Vagina (tissue), 2 donors: ENCODE data around the gene KCNG1.

ENCODE experiments used
- POLR2A ChIP-seq, 2 donors: fragments of 450-650 bp; IDR thresholded peaks; one replicate each; pipeline ENCODE4 v1.6.1; 2017; ENCODE audit warnings: antibody characterized with exemption in 2 of 2, mild to moderate bottlenecking in 2 of 2, moderate library complexity in 2 of 2
- POLR2AphosphoS5 ChIP-seq, 2 donors: sonication (generic); formaldehyde crosslinking; IDR thresholded peaks; one replicate each; pipeline ENCODE4 v1.9.0; 2017; ENCODE audit warnings: antibody characterized with exemption in 2 of 2, mild to moderate bottlenecking in 2 of 2, low read depth in 1 of 2; ENCODE audit not compliant: insufficient read depth in 1 of 2
- TF ChIP-seq, protein P1 (sequence below), 3 experiments: fragments of 450-650 bp in 2 of 3; fragments of 200-600 bp in 1 of 3; sonication (generic) in 1 of 3; IDR thresholded peaks; one replicate each; pipeline ENCODE4 v1.5.1; 2017 to 2019; ENCODE audit warnings: antibody characterized with exemption in 3 of 3, mild to moderate bottlenecking in 2 of 3, moderate library complexity in 2 of 3

- no peak for TF ChIP-seq POLR2A (IDR thresholded peaks at IDR 0.05)
- TF ChIP-seq, protein P1, sequence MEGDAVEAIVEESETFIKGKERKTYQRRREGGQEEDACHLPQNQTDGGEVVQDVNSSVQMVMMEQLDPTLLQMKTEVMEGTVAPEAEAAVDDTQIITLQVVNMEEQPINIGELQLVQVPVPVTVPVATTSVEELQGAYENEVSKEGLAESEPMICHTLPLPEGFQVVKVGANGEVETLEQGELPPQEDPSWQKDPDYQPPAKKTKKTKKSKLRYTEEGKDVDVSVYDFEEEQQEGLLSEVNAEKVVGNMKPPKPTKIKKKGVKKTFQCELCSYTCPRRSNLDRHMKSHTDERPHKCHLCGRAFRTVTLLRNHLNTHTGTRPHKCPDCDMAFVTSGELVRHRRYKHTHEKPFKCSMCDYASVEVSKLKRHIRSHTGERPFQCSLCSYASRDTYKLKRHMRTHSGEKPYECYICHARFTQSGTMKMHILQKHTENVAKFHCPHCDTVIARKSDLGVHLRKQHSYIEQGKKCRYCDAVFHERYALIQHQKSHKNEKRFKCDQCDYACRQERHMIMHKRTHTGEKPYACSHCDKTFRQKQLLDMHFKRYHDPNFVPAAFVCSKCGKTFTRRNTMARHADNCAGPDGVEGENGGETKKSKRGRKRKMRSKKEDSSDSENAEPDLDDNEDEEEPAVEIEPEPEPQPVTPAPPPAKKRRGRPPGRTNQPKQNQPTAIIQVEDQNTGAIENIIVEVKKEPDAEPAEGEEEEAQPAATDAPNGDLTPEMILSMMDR (IDR thresholded peaks at IDR 0.05): no peak
- TF ChIP-seq POLR2AphosphoS5 (IDR thresholded peaks at IDR 0.05; ENCODE audit: insufficient read depth in 1 of 2, low read depth in 1 of 2): no peak
These were observed 4.3 kb upstream of the KCNG1 start for GRCh38 chr20:51027035-51027795.
